Smooth muscle cell (in vitro differentiated cells): ENCODE results near the gene RAD51AP1. TPM values are rescaled to one million over a fixed set of nuclear protein-coding genes. Genes with fewer than 3 reads are reported as not detected.

Experiments used
- DNase-seq: peaks from one replicate; lab custom pipeline; 2025; ENCODE audit not compliant: unreplicated experiment; lab: John Stamatoyannopoulos, UW
- H2AFZ ChIP-seq: fragments of 200-600 bp; sonication (generic); 2 replicates; pipeline ENCODE4 v1.6.0; 2016; ENCODE audit warnings: antibody characterized with exemption, low read depth, mild to moderate bottlenecking
- H3F3A ChIP-seq: fragments of 200-600 bp; sonication (generic); 2 replicates; pipeline ENCODE4 v1.6.0; 2017; ENCODE audit warnings: antibody characterized with exemption, low read depth
- H3K27ac ChIP-seq: fragments of 200-600 bp; sonication (generic); 2 replicates; pipeline ENCODE4 v1.5.1; 2016; ENCODE audit warnings: low read depth, mild to moderate bottlenecking
- H3K27me3 ChIP-seq: fragments of 200-600 bp; sonication (generic); 2 replicates; pipeline ENCODE4 v1.6.1; 2016; ENCODE audit warnings: low read depth, mild to moderate bottlenecking
- H3K36me3 ChIP-seq: fragments of 200-600 bp; sonication (generic); 2 replicates; pipeline ENCODE4 v1.5.1; 2016; ENCODE audit warnings: low read depth
- H3K4me1 ChIP-seq: fragments of 200-600 bp; sonication (generic); 2 replicates; pipeline ENCODE4 v1.5.1; 2016; ENCODE audit warnings: low read depth
- H3K4me2 ChIP-seq: fragments of 200-600 bp; sonication (generic); 2 replicates; pipeline ENCODE4 v1.6.0; 2016; ENCODE audit warnings: mild to moderate bottlenecking
- H3K4me3 ChIP-seq: fragments of 200-600 bp; sonication (generic); 2 replicates; pipeline ENCODE4 v1.5.1; 2016; ENCODE audit warnings: mild to moderate bottlenecking
- H3K79me2 ChIP-seq: fragments of 200-600 bp; sonication (generic); 2 replicates; pipeline ENCODE4 v1.6.0; 2016; ENCODE audit warnings: low read depth, mild to moderate bottlenecking
- H3K9ac ChIP-seq: fragments of 200-600 bp; sonication (generic); 2 replicates; pipeline ENCODE4 v1.6.0; 2016; ENCODE audit warnings: low read depth
- H3K9me3 ChIP-seq: fragments of 200-600 bp; sonication (generic); replicated peaks from 2 replicates; pipeline ENCODE4 v1.5.1; 2016; ENCODE audit warnings: low read depth
- H4K20me1 ChIP-seq: fragments of 200-600 bp; sonication (generic); 2 replicates; pipeline ENCODE4 v1.6.0; 2016; ENCODE audit warnings: low read depth
- CTCF ChIP-seq: fragments of 200-600 bp; sonication (generic); IDR thresholded peaks from 2 replicates; pipeline ENCODE4 v1.5.1; 2017; ENCODE audit warnings: borderline replicate concordance, mild to moderate bottlenecking, antibody characterized with exemption; ENCODE audit not compliant: insufficient read depth, poor library complexity, severe bottlenecking
- WGBS: methylation state at CpG from one replicate; pipeline ENCODE4 v1.1.7; 2016; ENCODE audit warnings: low lambda C conversion rate; 5-methylcytosine and 5-hydroxymethylcytosine counted together
- polyA plus RNA-seq: library from polyadenylated mRNA; unstranded; fragments of >200 nt; fragmentation: Nextera tagmentation; extraction: Ambion mirVana; gene quantifications from 2 replicates; pipeline ENCODE4 v1.2.1, GENCODE V29; 2016
- total RNA-seq: library from RNA; depleted of rRNA; stranded (reverse); fragments of >200 nt; gene quantifications from 2 replicates; pipeline ENCODE4 v1.2.3, GENCODE V29; 2014

Gene RAD51AP1
- total and polyA plus RNA-seq, 2 experiments from 2014 or later, result 8.7 to 20.7 TPM

- Histone ChIP-seq H3K27ac (no peak overlapping the region), H3K79me2 (no peaks in the 10 kb centered on the region), H2AFZ (no peak overlapping the region), H4K20me1 (no peaks in the 10 kb centered on the region), H3K36me3 (no peaks in the 10 kb centered on the region), H3K27me3 (peaks cover 11% of the 10 kb centered on the region), H3K4me2 (no peak overlapping the region), H3K9me3 (no peaks in the 10 kb centered on the region), H3K4me1 (no peaks in the 10 kb centered on the region), H3K4me3 (no peak overlapping the region), H3F3A (no peaks in the 10 kb centered on the region), H3K9ac (no peak overlapping the region)
- 100% methylated on average over 3 of the region's 3 CpGs for WGBS
- TF ChIP-seq CTCF, result no peak
- no peak for DNase-seq
Measured at GRCh38 chr12:4588916-4589315, 50.2 kb downstream of the RAD51AP1 start.

GRCh38 chr12:4589941-4590340 is 51.3 kb downstream of the RAD51AP1 start:
- no peak overlapping the region for H3K27ac ChIP-seq
- H3K27me3 ChIP-seq, result peaks cover 11% of the 10 kb centered on the region
- no peak overlapping the region for H3K4me3 ChIP-seq
- no peak for DNase-seq
- H3K4me2 ChIP-seq, result no peak overlapping the region
- no peaks in the 10 kb centered on the region for H3K9me3 ChIP-seq
- no peaks in the 10 kb centered on the region for H3K36me3 ChIP-seq
- no peak overlapping the region for H3K9ac ChIP-seq
- no peaks in the 10 kb centered on the region for H3K4me1 ChIP-seq
- H3K79me2 ChIP-seq, result no peaks in the 10 kb centered on the region
- no peaks in the 10 kb centered on the region for H4K20me1 ChIP-seq
- 83% methylated on average over 2 of the region's 2 CpGs for WGBS
- no peaks in the 10 kb centered on the region for H3F3A ChIP-seq
- no peak overlapping the region for H2AFZ ChIP-seq
- no peak for TF ChIP-seq CTCF

GRCh38 chr12:4591180-4591687 is 52.5 kb downstream of the RAD51AP1 start:
- TF ChIP-seq CTCF, result no peak
- no peak overlapping the region for H3K9ac ChIP-seq
- no peaks in the 10 kb centered on the region for H3K36me3 ChIP-seq
- no peaks in the 10 kb centered on the region for H3K9me3 ChIP-seq
- H3K79me2 ChIP-seq, result no peaks in the 10 kb centered on the region
- H3K27me3 ChIP-seq, result peaks cover 11% of the 10 kb centered on the region
- H3F3A ChIP-seq, result no peaks in the 10 kb centered on the region
- no peak overlapping the region for H3K27ac ChIP-seq
- H4K20me1 ChIP-seq, result no peaks in the 10 kb centered on the region
- no peak overlapping the region for H2AFZ ChIP-seq
- H3K4me2 ChIP-seq, result no peak overlapping the region
- DNase-seq, result no peak
- no peak overlapping the region for H3K4me3 ChIP-seq
- no peaks in the 10 kb centered on the region for H3K4me1 ChIP-seq
- 88% methylated on average over 7 of the region's 7 CpGs for WGBS

GRCh38 chr12:4595881-4596280 is 57.2 kb downstream of the RAD51AP1 start:
- Histone ChIP-seq H3K4me1 (no peaks in the 10 kb centered on the region), H4K20me1 (no peaks in the 10 kb centered on the region), H3F3A (no peaks in the 10 kb centered on the region), H3K79me2 (no peaks in the 10 kb centered on the region), H3K36me3 (no peaks in the 10 kb centered on the region), H3K9ac (no peak overlapping the region), H3K27me3 (peaks cover 13% of the 10 kb centered on the region), H2AFZ (no peak overlapping the region), H3K4me3 (no peak overlapping the region), H3K27ac (no peak overlapping the region), H3K4me2 (no peak overlapping the region), H3K9me3 (no peaks in the 10 kb centered on the region)
- DNase-seq, result no peak
- 96% methylated on average over 6 of the region's 6 CpGs for WGBS
- TF ChIP-seq CTCF, result no peak
